GM19455 (cell line): ENCODE results near the gene TNFRSF13B.
"Not testable (repeated sequence)": the region's sequence is repeated elsewhere in the genome, so short reads cannot be mapped to it uniquely, and the experiment has no call there.

Experiments used
- ATAC-seq: cut with Tn5 transposase; IDR thresholded peaks from one replicate; pipeline ENCODE4 v1.9.1; 2021; ENCODE audit not compliant: unreplicated experiment

Gene TNFRSF13B

DNA sequence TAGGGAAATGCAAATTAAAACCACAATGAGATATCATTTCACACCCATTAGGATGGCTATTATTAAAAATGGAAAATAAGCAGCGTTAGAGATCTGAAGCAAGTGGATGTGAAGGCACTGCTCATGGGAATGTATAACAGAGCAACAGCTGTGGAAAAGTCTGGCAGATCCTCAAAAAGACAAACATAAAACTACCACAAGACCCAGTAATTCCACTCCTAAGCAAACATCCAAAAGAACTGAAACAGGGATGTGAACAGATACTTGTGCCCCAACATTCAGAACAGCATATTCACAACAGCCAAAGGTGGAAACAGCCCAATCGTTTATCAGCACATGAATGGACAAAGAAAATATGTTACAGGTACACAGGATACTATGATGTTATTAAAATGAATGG, 10.9 kb downstream of the TNFRSF13B start:
- not testable (repeated sequence) for ATAC-seq

DNA sequence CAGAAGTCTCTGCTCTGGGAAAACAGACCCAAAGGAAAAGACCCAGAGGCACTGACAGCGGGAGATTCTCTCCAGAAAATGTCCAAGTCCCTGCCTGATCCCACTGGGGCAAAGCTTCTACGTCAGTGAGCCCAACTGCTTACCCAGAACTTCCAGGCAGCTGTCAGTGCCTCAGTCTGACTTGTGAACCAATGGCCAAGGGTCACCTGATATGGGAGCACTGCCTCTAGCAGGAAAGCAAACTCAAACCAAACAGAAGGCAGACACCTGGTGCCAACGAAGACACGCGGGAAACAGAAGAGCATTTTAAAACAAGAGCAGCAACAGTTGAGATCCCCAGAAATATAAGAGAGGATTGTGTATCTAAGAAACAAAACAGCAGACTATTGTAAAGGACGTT, 16.9 kb downstream of the TNFRSF13B start:
- not testable (repeated sequence) for ATAC-seq

DNA sequence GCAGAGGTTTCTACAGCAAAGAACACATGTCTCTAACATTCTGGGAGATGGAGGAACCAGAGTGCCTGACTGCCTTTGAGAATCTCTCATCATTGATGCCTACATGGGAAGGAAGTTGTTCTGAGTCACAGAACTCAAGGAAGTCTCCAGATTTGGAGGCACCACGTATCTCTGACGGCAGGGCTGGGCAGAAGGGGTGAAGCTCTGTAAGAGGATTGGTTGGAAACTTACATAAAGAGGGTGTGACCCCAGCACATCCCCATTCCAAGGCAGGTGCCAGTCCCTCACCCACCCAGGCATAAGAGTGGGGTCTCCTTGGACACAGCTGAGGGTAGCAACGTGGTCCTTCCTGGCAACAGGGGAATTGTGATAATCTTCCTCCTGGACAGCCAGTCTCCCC, 17.4 kb downstream of the TNFRSF13B start:
- no peak for ATAC-seq

DNA sequence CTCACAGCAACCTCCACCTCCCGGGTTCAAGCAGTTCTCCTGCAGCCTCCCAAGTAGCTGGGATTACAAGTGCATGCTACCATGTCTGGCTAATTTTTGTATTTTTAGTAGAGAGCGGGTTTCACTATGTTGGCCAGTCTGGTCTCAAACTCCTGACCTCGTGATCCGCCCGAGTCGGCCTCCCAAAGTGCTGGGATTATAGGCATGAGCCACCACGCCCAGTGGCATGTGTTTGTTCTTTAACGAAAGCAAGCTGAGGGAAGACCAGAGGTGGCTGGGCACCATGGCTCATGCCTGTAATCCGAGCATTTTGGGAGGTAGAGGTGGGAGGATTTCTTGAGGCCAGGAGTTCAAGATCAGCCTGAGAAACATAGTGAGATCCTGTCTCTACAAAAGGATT, 18.1 kb downstream of the TNFRSF13B start:
- ATAC-seq, result no peak

DNA sequence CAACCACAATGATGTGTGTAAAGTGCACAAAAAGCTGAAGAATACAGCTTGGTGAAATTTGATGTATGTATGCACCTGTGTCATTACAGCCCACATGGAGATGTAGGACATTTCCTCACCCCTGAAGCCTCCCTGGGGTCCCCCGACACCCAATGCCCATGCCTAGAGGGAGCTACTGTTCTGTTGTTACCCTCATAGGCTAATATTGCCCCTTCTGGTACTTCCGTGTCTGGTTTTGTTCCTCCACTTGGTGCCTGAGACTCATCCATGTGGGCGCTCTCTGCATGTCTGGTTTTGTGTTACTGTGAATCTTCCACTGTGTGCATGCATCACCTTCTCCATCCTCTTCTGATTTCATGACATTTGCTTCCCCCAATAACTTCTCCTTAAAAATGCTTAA, 18.6 kb downstream of the TNFRSF13B start:
- no peak for ATAC-seq

DNA sequence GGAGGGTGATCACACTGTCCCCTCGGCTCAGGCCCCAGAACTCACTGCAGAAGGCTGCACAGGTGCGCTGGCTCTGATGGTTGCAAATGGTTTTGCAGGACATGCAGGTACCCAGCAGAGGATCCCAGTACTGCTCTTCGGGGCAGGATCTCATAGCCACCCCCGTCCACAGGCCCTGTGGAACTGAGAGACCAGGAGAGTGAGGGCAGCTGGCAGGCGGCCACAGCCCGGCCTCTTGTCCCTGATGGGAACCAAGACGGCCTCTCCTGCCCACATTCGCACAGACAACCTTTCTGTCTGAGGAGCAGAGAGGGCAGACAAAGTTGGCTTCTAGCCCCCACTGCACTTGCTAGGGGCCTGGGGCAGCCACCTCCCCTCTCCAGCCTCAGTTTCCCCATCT, 19.5 kb downstream of the TNFRSF13B start:
- ATAC-seq, result no peak

DNA sequence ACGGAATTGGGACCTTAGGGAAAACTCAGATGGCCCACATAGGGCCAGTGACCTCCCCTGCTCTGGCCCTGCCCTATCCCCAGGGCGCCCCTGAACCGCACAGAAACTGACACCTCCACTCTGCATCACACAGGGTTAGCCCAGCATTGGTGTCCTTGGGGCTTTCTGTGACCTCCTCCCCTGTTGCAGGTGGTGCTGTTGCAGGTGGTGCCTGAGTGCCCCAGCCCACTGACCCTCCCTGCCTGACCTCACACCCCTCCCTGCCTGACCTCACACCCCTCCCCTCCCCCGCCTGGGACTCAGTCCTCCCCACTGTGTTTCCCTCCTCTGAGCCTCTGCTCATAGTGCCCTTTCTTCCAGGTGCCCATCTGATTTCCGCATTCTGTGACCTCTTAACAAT, 21.4 kb downstream of the TNFRSF13B start:
- no peak for ATAC-seq

DNA sequence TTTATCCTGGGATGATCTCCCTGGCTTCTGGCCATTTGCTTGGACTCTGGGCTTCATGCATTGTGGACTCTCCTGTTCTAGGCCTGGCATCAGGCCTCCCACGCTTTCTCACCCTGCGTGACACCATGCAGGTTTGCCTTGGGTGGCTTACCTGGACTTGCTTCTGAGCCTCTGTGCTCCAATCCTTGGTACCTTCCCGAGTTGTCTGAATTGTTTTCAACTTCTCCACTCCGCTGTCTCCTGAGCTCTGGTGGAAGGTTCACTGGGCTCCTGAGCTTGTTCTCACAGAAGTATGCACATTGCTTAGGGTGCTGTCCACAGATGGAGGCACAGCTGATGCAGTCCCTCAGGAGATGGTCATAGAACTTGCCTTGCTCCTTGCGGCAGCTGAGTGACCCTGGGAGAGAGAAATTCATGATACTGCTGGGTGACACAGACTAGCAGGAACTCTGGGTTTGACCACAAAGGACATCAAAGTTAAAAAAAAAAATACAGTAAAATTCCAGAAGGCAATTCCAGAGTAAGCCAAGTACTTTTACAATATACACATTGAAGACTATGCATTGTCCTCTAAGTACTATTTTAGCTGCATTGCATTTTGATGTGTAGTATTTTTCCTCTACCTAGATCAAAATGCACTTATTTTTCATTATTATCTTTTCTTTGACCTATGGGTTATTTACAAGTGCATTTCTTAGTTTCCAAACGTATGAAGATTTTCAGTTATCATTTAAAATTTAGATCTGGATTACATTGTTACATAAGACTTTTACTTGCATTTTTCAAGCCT, 23.1 kb downstream of the TNFRSF13B start:
- ATAC-seq, result no peak

DNA sequence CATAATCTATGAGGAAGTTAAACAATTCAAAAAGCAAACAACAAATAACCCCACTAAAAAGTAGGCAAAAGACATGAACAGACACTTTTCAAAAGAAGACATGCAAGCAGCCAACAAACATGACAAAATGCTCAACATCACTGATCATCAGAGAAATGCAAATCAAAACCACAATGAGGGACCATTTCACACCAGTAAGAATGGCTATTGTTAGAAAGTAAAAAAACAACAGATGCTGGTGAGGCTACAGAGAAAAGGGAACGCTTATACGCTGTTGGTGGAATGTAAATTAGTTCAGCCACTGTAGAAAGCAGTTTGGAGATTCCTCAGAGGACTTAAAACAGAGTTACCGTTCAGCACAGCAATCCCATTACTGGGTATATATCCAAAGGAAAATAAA, 24.4 kb downstream of the TNFRSF13B start:
- no peak for ATAC-seq

DNA sequence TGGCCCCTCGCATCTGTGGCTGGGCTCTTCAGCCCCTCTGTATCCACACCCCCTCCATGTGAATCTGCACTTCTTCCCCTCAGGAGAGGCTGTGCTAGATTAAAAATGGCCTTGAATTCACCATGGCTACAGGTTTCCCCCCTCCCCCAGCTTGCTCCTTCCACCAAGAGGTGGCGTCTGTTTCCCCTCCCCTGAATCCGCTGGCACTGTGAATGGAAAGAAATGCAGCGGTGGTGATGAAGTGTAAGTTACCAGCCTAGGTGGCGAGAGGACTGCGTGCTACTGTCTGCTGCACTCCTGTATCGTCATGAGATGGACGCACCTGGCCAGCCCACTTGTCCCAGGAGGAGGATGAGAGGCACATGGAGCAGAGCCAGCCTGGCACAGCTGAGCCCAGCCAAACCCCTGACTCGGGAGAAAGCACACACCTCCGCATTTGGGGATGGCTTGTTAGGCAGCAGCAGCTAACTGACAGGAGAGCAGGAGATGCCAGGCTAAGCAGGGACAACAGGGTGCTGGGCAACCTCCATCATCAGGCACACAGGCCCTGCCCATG, 26.2 kb downstream of the TNFRSF13B start:
- ATAC-seq, result no peak

DNA sequence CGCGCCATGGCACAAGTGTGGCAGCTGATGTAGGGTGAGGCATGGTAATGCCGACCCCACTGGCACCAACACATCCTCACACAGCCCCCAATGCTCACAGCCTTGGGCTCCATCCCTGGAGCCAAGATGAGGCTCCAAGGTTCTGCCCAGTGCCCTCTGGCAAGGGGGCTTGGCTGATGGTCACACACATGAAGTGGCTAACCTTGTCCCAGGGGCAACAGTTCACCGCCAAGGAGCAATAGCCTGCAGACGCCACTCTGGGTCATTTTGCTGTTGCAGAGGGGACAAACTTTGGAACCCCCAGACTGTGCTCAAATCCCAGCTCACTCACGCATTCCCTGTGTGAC, 26.8 kb downstream of the TNFRSF13B start:
- ATAC-seq, result no peak

DNA sequence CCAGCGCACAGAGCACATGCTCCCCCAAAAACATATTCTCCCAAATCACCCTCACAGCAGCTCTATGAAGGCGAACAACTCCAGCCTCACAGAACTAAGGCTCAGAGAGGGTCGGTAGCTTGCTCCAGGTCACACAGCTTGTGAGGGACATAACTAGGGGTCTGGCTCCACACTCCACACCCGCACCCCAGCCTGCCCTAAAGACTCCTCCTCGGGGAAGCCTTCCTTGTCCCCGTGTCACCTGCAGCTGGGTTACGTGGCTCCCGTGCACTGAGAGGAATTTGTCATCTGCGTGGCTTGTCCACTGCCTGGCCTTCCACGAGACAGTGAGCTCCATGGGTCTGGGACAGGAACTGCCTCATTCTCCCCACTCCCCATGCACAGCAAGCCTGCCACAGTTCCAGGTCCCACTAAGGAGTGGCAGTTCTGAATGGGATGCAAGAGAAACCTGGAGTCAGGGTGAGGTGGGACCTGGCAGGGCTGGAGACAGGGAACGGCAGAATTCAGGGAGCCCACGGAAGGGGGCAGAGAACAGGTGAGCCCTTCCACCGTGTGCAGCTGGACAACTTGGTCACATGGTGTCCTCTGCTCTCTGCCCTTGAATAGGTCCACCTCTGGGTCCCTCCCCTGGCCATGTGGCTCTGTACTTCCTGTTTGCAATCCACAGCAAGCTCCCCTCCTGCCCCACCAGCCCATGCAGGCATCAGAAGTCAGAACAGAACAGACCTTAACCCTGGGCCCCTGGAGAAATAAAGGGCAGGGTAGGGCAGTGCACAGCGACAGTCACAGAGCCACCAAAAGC, 27.4 kb downstream of the TNFRSF13B start:
- no peak for ATAC-seq

DNA sequence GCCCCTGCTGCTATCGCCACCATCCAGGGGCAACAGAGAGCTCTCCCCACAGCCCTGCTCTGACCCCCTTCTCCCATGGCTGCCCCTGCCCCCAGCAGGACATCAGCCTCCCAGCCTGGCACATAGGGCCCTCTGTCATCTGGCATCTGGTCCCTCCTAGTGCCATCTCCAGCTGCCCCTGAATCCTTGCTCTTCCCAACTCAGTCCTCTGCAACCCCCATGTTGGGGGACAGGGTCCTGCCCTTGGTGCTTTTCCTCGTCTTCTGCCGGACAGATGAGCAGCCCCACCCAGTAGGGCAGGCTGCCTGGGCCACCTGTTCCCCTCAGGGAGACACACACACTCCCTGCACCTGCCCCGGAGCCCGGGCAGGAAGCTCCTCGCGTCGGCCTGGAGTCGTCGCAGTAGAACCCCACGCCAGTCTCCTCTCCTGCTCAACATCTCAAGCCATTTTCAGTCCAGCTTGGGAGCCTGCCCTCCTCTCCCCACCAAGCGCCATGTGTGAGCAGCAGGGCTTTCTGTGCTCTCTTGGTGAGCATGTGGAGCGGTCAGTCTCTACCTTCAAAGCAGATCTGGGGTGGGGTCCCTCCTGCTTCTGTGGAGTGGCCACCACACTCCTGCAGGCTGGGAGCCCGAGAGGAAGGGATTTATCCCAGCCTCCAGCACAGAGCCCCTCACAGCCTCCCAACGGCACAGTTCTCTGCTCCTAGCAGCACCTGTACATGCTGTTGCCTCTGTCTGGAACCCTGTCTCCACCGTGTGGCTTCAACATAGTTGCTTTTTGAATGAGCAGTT, 28.2 kb downstream of the TNFRSF13B start:
- no peak for ATAC-seq

DNA sequence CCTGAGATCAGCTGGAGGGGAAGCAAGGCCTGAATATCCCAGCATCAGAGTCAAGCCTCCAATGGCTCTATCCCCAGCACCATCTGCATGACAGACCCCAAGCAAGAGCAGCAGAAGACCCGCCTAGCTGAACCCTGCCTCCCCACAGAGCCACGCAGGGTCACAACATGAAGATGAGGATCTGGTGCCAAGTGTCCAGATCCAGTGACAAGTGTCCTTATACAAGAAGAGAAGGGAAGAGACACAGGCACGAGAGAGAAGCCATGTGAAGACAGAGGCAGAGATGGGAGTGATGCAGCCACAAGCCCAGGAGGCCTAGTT, 28.9 kb downstream of the TNFRSF13B start:
- ATAC-seq, result no peak

DNA sequence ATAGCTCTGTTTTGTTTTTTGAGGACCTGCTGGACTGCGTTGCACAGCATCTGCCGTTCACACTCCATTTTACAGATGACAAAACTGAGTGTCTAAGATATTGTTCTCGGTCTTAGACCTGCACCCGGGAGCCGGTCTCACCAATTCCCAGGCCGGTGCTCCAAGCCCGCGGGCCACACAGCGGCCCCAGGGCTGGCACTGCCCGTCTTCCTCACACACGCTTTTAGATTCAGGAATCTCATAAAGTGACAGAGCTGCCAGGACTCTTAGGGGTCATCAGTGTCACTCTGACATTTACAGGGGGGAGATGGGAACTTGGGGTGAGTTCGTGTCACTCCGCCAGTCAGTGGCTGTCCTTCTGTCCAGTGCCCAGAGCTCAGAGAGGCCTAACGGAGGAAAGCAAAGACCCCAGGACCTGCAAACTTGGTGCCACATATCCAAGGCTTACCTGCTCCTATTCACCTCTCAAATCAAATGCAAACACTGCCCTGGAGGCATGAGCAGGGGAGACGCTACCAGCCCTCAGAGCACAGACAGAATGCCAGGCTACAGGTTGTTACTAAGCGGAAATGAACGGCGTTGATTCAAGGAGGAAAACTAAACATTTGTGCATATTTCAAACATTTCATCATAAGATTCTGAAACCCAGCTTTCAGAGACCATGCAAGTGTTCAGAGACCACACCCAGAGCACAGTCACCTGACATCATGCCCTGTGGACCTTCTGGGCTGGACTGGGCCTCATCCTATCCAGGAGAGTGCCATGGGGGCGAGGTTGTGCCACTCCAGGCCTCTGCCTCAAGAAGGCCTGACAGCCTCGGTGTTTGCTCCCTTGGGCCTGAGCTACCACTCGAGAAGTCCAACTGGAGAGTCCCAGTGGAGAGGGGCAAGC, 29.5 kb downstream of the TNFRSF13B start:
- no peak for ATAC-seq

DNA sequence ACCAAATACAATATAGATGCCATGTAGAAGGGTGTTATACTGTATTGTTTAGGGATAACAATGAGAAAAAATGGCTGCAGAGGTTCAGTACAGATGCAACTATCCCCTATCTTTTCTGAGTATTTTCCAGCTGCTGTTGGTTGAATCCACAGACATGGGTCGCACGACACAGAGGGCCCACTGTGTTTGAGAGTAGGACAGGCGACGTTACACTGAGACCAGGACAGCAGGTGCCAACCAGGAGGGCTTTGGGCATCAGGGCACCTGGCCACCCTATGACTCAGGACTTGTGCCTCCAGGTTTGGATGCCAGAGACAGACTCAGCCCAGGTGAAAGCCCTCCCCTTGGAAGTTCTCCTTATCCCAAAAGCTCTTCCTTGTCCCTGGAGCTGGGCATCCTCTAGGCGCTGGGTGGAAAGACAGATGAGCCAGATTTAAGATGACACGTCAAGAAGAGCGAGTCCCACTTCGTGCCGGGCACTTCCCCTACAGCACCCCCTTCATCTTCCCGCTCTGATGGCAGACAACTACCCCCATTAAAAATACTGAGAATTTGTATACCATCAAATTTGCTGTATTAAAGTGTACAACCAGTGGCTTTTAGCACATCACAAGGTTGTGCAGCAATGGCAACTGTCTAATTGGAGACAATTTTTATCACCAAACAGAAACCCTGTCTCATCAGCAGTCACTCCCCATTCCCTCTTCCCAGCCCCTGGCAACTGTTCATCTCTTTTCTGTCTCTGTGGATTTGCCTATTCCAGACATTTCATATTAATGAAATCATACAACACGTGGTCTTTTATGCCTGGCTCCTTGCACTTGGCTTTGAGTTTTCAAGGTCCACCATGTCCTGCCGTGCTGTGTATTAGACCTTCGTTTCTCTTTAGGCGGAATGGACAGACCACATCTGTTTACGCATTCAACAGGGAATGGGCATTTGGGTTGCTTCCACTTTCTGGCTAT, 30.6 kb downstream of the TNFRSF13B start:
- ATAC-seq, result no peak

DNA sequence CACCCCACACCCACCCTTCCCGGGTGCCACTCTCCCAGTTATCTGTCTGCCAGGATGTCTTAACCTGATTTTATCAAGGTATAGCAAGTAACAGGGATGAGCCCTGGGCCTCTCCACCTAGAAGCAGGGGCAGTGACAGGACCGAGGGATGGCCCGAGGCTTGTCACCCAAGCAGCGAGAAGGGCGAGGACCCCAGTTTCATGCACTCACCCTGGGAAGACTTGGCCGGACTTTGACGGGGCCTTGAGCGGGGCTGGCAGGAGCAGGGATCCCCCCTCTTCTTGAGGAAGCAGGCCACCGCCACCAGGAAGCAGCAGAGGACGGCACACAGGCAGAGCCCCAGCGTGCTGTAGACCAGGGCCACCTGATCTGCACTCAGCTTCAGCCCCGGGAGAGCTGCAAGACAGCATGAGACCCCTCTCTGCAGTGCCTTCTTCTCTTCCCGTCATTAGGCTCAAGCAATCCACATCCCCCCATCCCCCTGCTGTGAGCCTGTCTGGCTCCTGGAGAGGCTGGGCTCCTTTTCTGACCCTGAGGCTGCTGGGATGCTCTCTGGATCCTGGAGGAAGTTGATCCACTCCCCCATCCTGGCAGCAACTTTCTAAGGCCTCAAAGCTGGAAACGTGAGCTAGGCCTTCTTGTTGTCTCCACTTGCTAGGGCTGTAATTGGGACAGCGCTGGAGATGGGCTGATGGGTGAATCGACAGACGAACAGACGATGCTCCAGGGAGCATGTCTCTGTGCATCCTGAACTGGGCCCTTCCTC, 31.6 kb downstream of the TNFRSF13B start:
- no peak for ATAC-seq

DNA sequence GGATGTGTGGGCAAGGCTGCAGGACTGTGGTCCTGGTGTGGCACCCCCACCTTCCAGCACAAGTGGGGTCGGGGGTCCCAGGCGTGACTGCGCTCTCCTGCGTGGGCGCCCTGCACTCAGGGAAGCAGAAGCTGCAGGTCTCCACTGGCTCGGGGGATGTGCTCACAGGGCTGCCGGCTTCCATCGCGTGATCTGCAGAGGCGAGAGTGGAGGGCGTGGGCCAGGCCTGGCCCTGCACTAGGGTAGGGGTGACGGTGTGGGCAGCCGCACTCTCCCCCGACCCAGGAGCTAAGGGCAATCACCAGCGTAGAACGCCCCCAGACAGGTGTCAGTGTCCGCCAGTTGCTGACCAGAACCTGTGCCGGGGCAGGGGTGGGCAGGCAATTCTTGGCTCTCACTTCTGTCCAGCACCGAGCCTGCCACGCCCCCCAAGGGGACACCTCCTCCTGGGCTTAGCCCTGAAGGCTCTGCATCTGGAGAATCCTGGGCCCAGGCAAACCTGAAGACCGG, 32.3 kb downstream of the TNFRSF13B start:
- no peak for ATAC-seq

DNA sequence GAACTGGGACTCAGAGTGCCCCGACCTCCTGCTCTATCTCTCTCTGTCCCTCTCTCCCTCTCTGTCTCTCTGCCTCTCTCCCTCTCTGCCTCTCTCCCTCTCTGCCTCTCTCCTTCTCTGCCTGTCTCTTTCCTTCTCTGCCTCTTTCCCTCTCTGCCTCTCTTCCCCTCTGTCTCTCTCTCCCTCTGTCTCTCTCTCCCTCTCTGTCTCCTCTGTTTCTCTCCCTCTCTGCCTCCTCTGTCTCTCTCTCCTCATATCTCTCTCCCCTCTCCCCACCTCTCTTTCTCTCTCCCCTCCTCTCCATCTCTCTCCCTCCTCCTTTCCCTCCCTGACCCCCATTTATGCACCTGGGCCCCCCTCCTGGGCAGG, 32.7 kb downstream of the TNFRSF13B start:
- ATAC-seq, result no peak
